GM21528 (cell line): ENCODE measurements around the gene KCNQ2.

ENCODE experiments used
- ATAC-seq: cut with Tn5 transposase; IDR thresholded peaks from one replicate; pipeline ENCODE4 v1.9.1; 2021; ENCODE audit warnings: mild to moderate bottlenecking, moderate library complexity; ENCODE audit not compliant: unreplicated experiment, low FRiP score

Gene KCNQ2

GRCh38 chr20:63375438-63375837, 97.0 kb downstream of the KCNQ2 start:
- ATAC-seq, result no peak

DNA sequence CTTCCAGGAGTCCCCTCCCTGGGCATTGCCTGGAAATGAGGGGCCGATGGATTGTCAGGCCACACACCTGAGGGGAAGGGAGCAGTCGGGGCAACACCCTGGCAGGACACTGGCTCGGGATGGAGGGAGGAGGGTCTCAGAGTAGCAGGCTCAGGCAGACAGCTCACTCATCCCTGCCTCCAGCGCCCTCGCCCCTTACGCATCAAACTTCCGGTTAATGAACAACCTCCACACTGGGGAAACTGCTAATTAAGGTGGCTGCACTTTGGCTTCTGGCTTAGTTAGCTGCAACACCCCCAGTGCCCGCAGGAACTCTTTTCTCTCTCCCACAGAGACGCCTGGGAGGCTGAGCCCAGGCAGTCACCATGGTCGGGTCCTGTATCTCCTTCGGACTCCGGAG, 98.0 kb downstream of the KCNQ2 start:
- ATAC-seq, result no peak

- no peak for ATAC-seq
Observed at GRCh38 chr20:63373996-63374395, 98.5 kb downstream of the KCNQ2 start.

DNA sequence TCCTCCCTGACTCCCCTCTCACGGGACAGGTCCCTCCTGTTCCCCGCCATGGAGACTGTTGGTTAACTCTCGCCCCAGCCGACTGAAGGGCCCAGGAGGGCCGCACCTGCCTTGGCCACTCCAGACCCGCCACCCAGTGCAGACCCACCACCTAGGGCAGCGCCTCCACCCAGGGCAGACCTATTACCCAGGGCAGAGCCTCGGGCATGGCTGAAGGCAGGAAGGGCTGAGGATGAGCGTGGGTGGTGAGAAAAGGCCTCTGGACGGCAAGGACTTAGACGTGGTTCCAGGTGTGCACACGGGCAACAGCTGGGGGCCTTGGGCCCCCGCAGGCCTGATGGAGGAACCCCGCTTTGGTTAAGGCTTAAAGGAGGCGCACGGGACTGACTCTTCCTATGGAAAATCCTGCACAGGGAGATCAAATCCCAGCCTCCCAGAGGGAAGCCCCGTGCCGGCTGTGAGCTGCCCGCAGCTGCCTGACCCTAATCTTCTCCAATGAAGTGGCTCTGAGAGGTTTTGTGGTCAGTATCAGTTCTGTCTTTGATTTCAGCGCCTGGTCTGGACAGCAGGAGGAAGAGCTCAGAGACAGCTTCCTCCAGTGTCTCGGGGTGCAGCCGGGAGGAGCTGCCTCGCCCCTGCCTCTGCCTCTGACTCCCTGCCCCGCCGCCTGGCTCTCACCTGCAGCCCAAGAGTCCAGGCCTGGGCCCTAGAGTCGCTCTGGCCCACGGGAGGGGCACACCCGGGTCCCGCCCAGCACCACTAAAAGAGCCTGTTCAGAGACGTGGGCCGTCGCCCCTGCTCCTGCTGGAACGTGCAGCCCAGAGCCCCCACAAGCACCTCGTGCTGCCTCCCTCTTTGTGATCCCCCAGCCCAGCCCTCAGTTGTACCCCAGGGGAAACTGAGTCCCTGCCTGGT, 99.2 kb downstream of the KCNQ2 start:
- ATAC-seq, result no peak

DNA sequence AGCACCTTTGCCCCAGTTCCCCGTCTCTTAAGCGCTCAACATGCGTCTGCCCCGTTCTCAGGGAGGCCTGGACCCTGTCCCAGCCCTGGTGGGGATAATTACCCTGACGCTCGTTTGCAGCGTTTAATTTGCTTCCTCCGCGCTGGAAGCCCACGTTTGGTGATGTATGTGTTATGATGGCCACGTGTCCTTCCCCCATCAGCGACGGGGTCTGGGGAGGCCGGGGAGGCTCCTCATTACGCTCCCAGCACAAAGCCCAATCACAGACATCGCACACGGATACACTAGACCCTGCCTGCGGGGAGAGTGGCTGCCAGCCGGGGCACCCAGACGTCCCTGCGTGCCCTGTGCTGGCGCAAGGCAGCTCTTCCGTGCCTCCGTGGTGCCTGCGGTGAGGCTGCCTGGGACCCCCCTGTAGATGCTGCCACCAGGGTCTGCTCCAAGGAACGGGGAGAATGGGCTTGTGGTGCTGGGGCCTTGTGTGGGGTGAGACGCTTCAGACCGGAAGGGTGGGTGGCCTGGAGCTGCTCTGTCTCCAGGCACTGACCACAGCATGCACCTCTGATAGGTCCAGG, 101.1 kb downstream of the KCNQ2 start:
- ATAC-seq, result no peak

DNA sequence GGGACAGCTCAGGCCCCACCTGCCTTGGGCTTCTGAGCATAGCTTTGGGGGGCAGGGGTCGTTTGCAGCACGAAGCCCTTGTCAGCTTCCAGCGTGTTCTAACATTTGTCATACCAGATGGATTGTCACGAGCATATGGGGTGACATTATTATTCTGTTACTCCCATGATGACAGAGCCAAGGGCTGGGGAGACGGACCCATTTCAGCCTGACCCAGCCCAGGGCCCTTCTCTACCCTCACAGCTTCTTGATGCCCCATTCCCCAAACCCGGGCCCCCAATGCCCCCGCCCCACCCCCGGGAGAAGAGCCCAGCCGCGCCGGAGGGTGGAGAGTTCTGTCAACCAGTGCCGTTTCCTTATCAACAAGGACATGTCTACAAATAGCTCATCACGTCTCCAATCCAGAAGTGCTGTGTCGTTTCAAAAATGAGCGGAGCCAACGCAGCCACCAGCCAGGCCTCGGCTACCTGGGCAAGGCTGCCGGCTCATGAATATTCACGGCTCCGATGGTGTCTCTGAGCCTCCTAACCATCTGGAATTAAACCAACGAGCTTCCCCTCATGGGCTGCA, 101.8 kb downstream of the KCNQ2 start:
- no peak for ATAC-seq

GRCh38 chr20:63369724-63370617, 102.5 kb downstream of the KCNQ2 start:
- ATAC-seq, result no peak

GRCh38 chr20:63369024-63369530, 103.4 kb downstream of the KCNQ2 start:
- no peak for ATAC-seq

GRCh38 chr20:63368151-63368550, 104.3 kb downstream of the KCNQ2 start:
- no peak for ATAC-seq

DNA sequence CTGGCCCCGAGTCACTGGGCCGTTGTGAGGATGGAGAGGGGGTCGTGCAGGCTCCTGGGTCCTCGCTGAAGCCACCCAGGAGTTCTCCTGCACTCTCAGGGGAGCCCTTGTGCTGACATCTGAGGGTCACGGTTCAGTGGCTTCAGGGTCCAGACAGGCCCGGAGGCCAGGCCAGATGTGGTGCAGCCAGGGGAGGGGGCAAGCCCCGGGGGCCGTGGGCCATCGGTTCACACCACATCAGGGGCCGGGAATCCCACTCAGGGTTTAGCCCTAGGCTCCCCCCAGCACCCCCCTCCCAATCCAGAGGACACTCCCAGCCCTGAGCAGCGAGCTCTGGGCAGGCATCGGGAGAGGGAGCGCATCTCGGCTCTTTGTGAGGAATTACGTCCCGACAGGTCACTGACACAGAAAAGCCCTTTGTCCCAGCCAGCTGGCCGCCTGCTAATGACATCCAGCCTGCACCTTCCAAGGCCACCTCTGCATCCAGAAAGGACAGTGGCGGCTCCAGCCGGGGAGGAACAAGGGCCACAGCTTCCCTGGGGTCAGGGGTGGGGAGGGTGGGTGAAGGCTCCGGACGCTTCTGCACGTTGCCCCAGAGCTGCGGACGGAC, 104.9 kb downstream of the KCNQ2 start:
- ATAC-seq, result no peak

GRCh38 chr20:63366390-63367365, 105.8 kb downstream of the KCNQ2 start:
- ATAC-seq, result no peak

- ATAC-seq, result no peak
Observed at GRCh38 chr20:63365601-63366389, 106.7 kb downstream of the KCNQ2 start.

- ATAC-seq, result no peak
Observed at GRCh38 chr20:63364801-63365585, 107.5 kb downstream of the KCNQ2 start.

- no peak for ATAC-seq
Observed at GRCh38 chr20:63363981-63364561, 108.4 kb downstream of the KCNQ2 start.

DNA sequence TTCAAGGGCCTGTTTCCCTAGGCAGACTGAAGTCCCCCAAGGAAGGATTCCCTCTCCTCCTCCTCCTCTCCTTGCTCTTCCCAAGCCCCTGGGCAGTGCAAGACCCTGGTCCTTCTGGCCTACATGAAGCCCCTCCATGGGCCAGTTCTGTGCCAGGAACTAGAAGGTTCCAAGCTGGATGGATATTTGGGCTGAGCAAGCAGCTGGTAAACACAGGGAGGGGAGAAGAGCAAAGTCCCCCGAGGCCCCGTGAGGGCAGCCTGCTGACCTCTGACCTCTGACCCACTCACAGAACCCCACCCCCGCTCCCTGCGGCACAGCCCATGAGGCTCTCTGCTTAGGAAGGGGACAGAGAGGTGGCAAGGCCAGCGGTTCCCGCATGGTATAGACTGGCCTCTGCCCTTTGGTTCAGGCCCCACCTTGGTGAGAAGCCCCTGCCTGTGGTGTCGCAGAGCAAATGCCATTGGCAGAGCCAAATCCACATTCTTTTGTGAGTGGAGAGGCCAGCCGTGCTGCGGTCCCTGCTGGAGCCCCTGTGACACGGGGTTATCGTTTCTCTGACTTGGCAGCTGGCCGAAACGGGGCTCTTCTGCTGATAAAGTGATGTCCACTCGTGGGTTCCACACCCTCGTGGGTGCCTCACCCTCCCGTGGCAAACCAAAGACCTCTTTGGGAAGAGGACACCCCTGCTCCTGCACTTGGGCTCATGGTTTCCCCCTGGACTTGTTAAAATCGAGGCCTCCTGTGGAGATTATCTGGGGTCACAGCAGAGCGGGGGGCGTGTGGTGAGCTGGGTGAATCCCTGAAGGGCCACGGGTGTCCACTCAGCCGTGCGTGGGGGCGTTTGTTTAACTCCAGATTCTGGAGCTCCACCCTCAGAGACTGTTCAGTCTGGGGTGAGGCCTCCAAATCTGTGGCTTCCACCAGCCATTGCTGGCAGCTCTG, 109.2 kb downstream of the KCNQ2 start:
- ATAC-seq, result no peak

DNA sequence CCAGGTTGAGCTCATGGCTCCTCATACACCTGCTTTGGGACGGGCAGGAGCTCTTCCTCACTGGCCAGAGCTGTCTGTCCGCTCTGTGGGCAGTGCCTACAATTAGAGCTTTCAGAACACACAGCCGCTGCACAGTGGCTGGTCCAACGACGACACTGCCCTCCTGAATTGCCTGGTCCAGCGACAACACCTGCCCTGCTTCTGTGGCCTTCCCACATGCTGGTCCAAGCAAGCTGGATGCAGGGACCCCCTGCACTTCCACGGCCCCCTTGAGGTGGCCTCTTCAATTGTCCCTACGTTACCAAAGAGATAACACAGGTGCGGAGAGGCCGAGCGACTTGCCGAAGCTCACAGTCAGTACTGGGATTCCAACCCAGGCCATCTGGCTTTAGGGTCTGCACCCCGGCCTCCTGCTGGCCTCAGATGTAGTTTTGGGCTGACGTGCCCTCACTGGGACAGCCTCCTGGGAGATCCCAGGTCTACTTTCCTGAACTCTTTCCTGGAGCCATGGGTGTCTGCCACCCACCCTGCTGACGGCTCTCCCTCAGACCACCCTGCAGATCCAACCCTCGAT, 109.9 kb downstream of the KCNQ2 start:
- no peak for ATAC-seq
